Testis (tissue), 2 donors: ENCODE measurements around the gene RCCD1.

Source experiments
- POLR2A ChIP-seq: fragments of 450-650 bp; IDR thresholded peaks from one replicate; pipeline ENCODE4 v1.6.1; 2017; ENCODE audit warnings: antibody characterized with exemption, mild to moderate bottlenecking, moderate library complexity
- TF ChIP-seq, protein P1 (sequence below), 3 experiments: fragments of 450-650 bp in 2 of 3; fragments of 200-600 bp in 1 of 3; sonication (generic) in 1 of 3; IDR thresholded peaks; one replicate each; pipeline ENCODE4 v1.5.1; 2016 to 2019; ENCODE audit warnings: antibody characterized with exemption in 3 of 3, mild to moderate bottlenecking in 2 of 3, moderate library complexity in 1 of 3

DNA sequence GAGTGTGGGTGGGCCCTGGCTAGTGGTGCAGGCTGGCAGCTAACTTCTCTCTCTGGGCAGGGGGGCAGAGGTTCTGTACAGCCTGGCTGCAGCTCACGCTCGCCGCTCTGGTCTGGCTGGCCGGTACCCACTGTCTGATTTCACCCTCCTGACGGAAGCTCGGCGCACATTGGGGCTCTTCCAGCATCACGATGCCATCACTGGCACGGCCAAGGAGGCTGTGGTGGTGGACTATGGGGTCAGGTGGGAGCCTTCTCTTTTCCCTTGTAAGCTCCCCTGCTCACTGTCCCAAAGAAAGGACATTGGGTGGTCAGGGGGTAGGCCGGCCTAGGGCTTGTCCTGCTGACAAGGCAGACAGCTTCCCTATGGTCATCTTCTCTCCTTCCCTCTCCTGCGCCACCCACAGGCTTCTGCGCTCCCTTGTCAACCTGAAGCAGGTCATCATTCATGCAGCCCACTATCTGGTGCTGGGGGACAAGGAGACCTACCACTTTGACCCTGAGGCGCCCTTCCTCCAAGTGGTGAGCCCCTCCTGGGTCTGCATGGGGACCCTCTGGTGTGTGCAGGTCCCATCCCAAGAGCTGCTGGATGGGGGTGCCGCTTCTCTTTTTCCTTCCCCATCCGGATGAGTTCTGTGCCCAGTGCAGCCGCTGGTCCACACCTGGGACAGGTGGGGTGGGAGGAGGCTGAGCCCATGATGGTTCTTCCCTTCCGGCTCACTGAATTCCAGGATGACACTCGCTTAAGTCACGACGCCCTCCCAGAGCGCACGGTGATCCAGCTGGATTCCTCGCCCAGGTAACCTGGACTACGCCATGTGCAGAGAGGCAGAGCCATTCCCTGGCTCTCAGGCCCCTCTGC, 44.0 kb upstream of the RCCD1 start:
- TF ChIP-seq, protein P1, sequence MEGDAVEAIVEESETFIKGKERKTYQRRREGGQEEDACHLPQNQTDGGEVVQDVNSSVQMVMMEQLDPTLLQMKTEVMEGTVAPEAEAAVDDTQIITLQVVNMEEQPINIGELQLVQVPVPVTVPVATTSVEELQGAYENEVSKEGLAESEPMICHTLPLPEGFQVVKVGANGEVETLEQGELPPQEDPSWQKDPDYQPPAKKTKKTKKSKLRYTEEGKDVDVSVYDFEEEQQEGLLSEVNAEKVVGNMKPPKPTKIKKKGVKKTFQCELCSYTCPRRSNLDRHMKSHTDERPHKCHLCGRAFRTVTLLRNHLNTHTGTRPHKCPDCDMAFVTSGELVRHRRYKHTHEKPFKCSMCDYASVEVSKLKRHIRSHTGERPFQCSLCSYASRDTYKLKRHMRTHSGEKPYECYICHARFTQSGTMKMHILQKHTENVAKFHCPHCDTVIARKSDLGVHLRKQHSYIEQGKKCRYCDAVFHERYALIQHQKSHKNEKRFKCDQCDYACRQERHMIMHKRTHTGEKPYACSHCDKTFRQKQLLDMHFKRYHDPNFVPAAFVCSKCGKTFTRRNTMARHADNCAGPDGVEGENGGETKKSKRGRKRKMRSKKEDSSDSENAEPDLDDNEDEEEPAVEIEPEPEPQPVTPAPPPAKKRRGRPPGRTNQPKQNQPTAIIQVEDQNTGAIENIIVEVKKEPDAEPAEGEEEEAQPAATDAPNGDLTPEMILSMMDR (IDR thresholded peaks at IDR 0.05): no peak
- TF ChIP-seq POLR2A: no peak
